HepG2 (cell line): ENCODE results near the gene SLC43A1. TPM values are rescaled to one million over a fixed set of nuclear protein-coding genes. Genes with fewer than 3 reads are reported as not detected.

Source experiments
- CCDC6 ChIP-seq: sonication (generic); formaldehyde crosslinking; IDR thresholded peaks from 2 replicates; pipeline ENCODE4 v1.8.1; 2022; ENCODE audit warnings: mild to moderate bottlenecking, missing genetic modification reagents, moderate library complexity
- DRAP1 ChIP-seq: IDR thresholded peaks from 2 replicates; pipeline ENCODE4 v1.6.1; 2016; ENCODE audit warnings: missing genetic modification reagents, missing compliant biosample characterization
- EP300 ChIP-seq, 3 experiments: sonication (generic) in 1 of 3; formaldehyde crosslinking in 1 of 3; IDR thresholded peaks; 2 replicates each; pipeline versions ENCODE4 v1.5.1 to v1.6.1; 2011 to 2020; ENCODE audit warnings: low read depth in 2 of 3, low read length in 2 of 3, borderline replicate concordance in 1 of 3, improper control_type of control experiment in 1 of 3, mild to moderate bottlenecking in 1 of 3, missing genetic modification reagents in 1 of 3, moderate library complexity in 1 of 3
- JUNB ChIP-seq: sonication (generic); formaldehyde crosslinking; IDR thresholded peaks from 2 replicates; pipeline ENCODE4 v1.8.0; 2022; ENCODE audit warnings: missing genetic modification reagents, mild to moderate bottlenecking, borderline replicate concordance
- PAWR ChIP-seq: sonication (generic); formaldehyde crosslinking; IDR thresholded peaks from 2 replicates; pipeline ENCODE4 v1.4.0; 2020; ENCODE audit warnings: missing genetic modification reagents, mild to moderate bottlenecking, borderline replicate concordance
- PRMT3 ChIP-seq: sonication (generic); formaldehyde crosslinking; IDR thresholded peaks from 2 replicates; pipeline ENCODE4 v1.8.1; 2022; ENCODE audit warnings: low read depth, mild to moderate bottlenecking, moderate library complexity, missing genetic modification reagents, borderline replicate concordance
- SMARCC2 ChIP-seq: fragments of 450-650 bp; IDR thresholded peaks from 2 replicates; pipeline ENCODE4 v1.6.1; 2017; ENCODE audit warnings: antibody characterized with exemption, mild to moderate bottlenecking
- ZBTB40 ChIP-seq, 2 experiments: fragments of 450-650 bp in 1 of 2; sonication (generic) in 1 of 2; formaldehyde crosslinking in 1 of 2; IDR thresholded peaks; 2 replicates each; pipeline versions ENCODE4 v1.6.1 to v1.8.0; 2016 to 2022; ENCODE audit warnings: antibody characterized with exemption in 1 of 2, mild to moderate bottlenecking in 1 of 2, missing genetic modification reagents in 1 of 2
- ZNF180 ChIP-seq: sonication (generic); formaldehyde crosslinking; IDR thresholded peaks from 2 replicates; pipeline ENCODE4 v1.4.0; 2020; ENCODE audit warnings: low read depth, missing genetic modification reagents, borderline replicate concordance
- ZNF609 ChIP-seq: sonication (generic); formaldehyde crosslinking; IDR thresholded peaks from 2 replicates; pipeline ENCODE4 v1.4.0; 2020; ENCODE audit warnings: mild to moderate bottlenecking, missing genetic modification reagents, borderline replicate concordance
- ZNF660 ChIP-seq: sonication (generic); formaldehyde crosslinking; IDR thresholded peaks from 2 replicates; pipeline ENCODE4 v1.5.1; 2020; ENCODE audit warnings: mild to moderate bottlenecking, low read depth, missing genetic modification reagents, borderline replicate concordance
- polyA plus RNA-seq, 8 experiments: library from polyadenylated mRNA; depleted of rRNA in 3 of 8; stranded (reverse) in 7 of 8; unstranded in 1 of 8; fragments of >200 nt; fragmentation: Illumina TruSeq in 4 of 8; extraction: Trizol in 4 of 8; gene quantifications; 2 replicates each; pipeline versions ENCODE4 v1.2.1 to v1.2.3, GENCODE V29; 2011 to 2016; ENCODE audit warnings: low read depth in 4 of 8, missing spikeins in 1 of 8, mixed read lengths in 1 of 8; ENCODE audit not compliant: insufficient read depth in 1 of 8
- total RNA-seq, 5 experiments: library from RNA; depleted of rRNA; stranded (reverse); fragments of >200 nt; fragmentation: Illumina TruSeq; extraction: Trizol; gene quantifications; 2 replicates each; pipeline ENCODE4 v1.2.3, GENCODE V29; 2016; ENCODE audit warnings: low read depth in 1 of 5
- TF ChIP-seq, protein P1 (sequence below): sonication (generic); formaldehyde crosslinking; IDR thresholded peaks from 2 replicates; pipeline ENCODE4 v1.4.0; 2020; ENCODE audit warnings: mild to moderate bottlenecking, missing genetic modification reagents

The SLC43A1 gene
- total and polyA plus RNA-seq, 2 of the 13 experiments (the other 11 are each of a cell fraction or from before 2014, with no cell fraction given) = 72.3 to 87.6 TPM

GRCh38 chr11:57499413-57499982 is 16.0 kb downstream of the SLC43A1 start (continued):
- 0 out of 2 replicates have a peak, but pooled peaks have one; percentile 51 for TF ChIP-seq CCDC6 (CRISPR knock-in tag)
- no peak for TF ChIP-seq PRMT3
- TF ChIP-seq ZBTB40 (IDR thresholded peaks at IDR 0.05) = no peak
- no peak; the same call in 1 of the 2 replicates for TF ChIP-seq ZBTB40 (CRISPR knock-in tag; IDR thresholded peaks at IDR 0.05)
- 0 out of 2 replicates have a peak, but pooled peaks have one; percentile 42 for TF ChIP-seq DRAP1
- TF ChIP-seq, protein P1, sequence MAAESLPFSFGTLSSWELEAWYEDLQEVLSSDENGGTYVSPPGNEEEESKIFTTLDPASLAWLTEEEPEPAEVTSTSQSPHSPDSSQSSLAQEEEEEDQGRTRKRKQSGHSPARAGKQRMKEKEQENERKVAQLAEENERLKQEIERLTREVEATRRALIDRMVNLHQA (CRISPR knock-in tag) = no peak
- no peak for TF ChIP-seq SMARCC2
- TF ChIP-seq ZNF609 = no peak
- 0 out of 4 replicates have a peak, but pooled peaks of 1 of the 2 experiments have one; percentile 2 for TF ChIP-seq EP300 (IDR thresholded peaks at IDR 0.05; ENCODE audit: low read depth in 2 of 2, low read length in 2 of 2)
- TF ChIP-seq EP300 (CRISPR knock-in tag; IDR thresholded peaks at IDR 0.05; ENCODE audit: borderline replicate concordance) = no peak
- TF ChIP-seq ZNF660 (CRISPR knock-in tag) = no peak
- TF ChIP-seq PAWR (CRISPR knock-in tag) = no peak
- TF ChIP-seq ZNF180 = no peak
- no peak for TF ChIP-seq JUNB (CRISPR knock-in tag)
